A673 (cell line): ENCODE results near the gene GNAS-AS1.

Source experiments
- CTCF ChIP-seq: fragments of 300-800, 200-600 bp; sonication (generic); conservative IDR thresholded peaks from 2 replicates; pipeline ENCODE4 v1.5.1; 2017; ENCODE audit warnings: low read depth, mild to moderate bottlenecking, antibody characterized with exemption, low read length, moderate library complexity, mixed read lengths
- EZH2 ChIP-seq: fragments of 200-600 bp; sonication (generic); IDR thresholded peaks from 2 replicates; pipeline ENCODE4 v1.6.1; 2017; ENCODE audit warnings: borderline replicate concordance, low read depth, mild to moderate bottlenecking, mixed read lengths, antibody characterized with exemption, low read length; ENCODE audit not compliant: poor library complexity, severe bottlenecking

GRCh38 chr20:58890518-58891085 lies 39.9 kb upstream of the GNAS-AS1 start:
- no peak for TF ChIP-seq CTCF
- no peak for TF ChIP-seq EZH2
